Neutrophil (primary cell): ENCODE data around the gene PRELP.

Source experiments
- H3K27ac ChIP-seq: fragments of 200-600 bp; sonication (generic); 2 replicates; pipeline ENCODE4 v1.5.1; 2016; ENCODE audit warnings: mild to moderate bottlenecking, moderate library complexity
- H3K27me3 ChIP-seq: fragments of 200-600 bp; sonication (generic); 2 replicates; pipeline ENCODE4 v1.6.0; 2016; ENCODE audit warnings: mild to moderate bottlenecking
- H3K36me3 ChIP-seq: fragments of 200-600 bp; sonication (generic); 2 replicates; pipeline ENCODE4 v1.5.1; 2017
- H3K4me1 ChIP-seq, 2 experiments: fragments of 200-600 bp in 1 of 2; sonication (generic) in 1 of 2; 1 replicate in 1 of 2; 2 replicates in 1 of 2; pipeline versions ENCODE4 v1.5.1 to v1.6.1; 2013 to 2016; ENCODE audit warnings: low read depth in 1 of 2, low read length in 1 of 2, mild to moderate bottlenecking in 1 of 2, moderate library complexity in 1 of 2; ENCODE audit not compliant: control insufficient read depth in 1 of 2, insufficient read depth in 1 of 2
- H3K4me3 ChIP-seq, 2 experiments: fragments of 200-600 bp in 1 of 2; sonication (generic) in 1 of 2; 1 replicate in 1 of 2; 2 replicates in 1 of 2; pipeline ENCODE4 v1.5.1; 2013 to 2016; ENCODE audit warnings: low read depth in 1 of 2, low read length in 1 of 2, mild to moderate bottlenecking in 1 of 2, moderate library complexity in 1 of 2
- H3K9me3 ChIP-seq: fragments of 200-600 bp; sonication (generic); 2 replicates; pipeline ENCODE4 v1.5.1; 2016
- CTCF ChIP-seq: fragments of 200-600 bp; sonication (generic); IDR thresholded peaks from 2 replicates; pipeline ENCODE4 v1.5.1; 2016; ENCODE audit warnings: antibody characterized with exemption

PRELP gene

GRCh38 chr1:203454986-203455471, 20.6 kb upstream of the PRELP start:
- peaks cover 61% of the 10 kb centered on the region for H3K27me3 ChIP-seq
- H3K36me3 ChIP-seq = no peaks in the 10 kb centered on the region
- no peaks in the 10 kb centered on the region for H3K9me3 ChIP-seq
- TF ChIP-seq CTCF = no peak
- no peak overlapping the region for H3K27ac ChIP-seq
- H3K4me1 ChIP-seq = no peaks in the 10 kb centered on the region
- no peak overlapping the region for H3K4me3 ChIP-seq

DNA sequence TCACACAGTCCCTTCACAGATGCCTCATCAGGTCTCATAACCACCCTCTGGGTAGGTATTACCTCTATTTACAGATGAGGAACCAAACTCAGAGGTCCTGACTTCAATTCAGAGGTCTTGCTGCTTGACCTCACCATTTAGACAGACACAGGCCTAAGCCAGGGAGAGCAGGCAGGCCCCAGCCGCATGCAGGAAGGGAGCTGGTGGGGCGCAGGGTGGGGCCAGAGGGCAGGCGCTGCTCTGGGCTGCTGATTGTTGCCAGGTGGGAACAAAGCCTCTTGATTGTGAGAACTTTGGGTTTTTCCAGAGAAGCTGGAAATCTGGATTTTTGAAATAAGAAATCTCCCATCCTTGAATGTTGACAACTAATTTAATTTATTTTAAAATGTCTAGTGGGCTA, 19.9 kb upstream of the PRELP start:
- Histone ChIP-seq H3K9me3 (no peaks in the 10 kb centered on the region), H3K27ac (no peak overlapping the region), H3K4me1 (no peaks in the 10 kb centered on the region), H3K4me3 (no peak overlapping the region), H3K27me3 (peaks cover 59% of the 10 kb centered on the region), H3K36me3 (no peaks in the 10 kb centered on the region)
- no peak for TF ChIP-seq CTCF

DNA sequence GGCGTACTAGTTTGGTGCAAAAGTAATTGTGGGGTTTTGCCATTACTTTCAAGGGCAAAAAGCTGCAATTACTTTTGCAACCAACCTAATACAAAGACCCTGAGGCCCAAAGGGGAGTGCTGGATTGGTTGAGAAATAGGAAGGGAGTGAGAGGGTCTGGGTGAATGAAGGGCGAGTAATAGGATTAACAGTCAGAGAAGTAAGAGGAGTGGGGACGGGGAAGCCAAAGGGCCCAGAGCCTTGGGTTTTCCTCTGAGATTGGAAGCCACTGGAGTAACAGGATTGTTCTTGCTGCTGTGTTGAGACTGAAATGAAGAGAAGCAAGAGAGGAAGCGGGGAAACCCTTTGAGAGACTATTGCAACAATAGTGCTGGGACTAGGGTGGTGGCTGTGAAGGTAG, 19.0 kb upstream of the PRELP start:
- no peak overlapping the region for H3K4me3 ChIP-seq
- H3K9me3 ChIP-seq = no peaks in the 10 kb centered on the region
- no peak overlapping the region for H3K27ac ChIP-seq
- no peaks in the 10 kb centered on the region for H3K4me1 ChIP-seq
- H3K27me3 ChIP-seq = peaks cover 51% of the 10 kb centered on the region
- H3K36me3 ChIP-seq = no peaks in the 10 kb centered on the region
- TF ChIP-seq CTCF = no peak

DNA sequence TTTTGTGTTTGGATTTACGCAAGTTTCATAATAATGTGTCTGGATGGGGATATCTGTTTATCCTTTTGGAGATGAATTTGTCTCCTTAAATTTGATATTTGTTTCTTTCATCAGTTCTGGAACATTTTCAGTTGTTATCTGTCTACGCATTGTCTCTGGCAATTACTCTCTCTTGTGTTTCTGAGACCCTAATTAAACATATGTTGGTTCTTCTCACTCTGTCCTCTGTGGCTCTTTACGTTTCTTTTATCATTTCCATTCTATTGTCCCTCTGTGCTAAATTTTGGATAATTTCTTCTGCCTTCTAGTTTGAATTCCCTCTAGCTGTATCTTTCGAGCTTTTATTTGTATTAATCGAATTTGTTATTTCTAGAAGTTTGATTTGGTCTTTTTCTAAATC, 17.5 kb upstream of the PRELP start:
- no peaks in the 10 kb centered on the region for H3K4me1 ChIP-seq
- peaks cover 36% of the 10 kb centered on the region for H3K27me3 ChIP-seq
- H3K4me3 ChIP-seq = no peak overlapping the region
- no peaks in the 10 kb centered on the region for H3K9me3 ChIP-seq
- no peak for TF ChIP-seq CTCF
- H3K36me3 ChIP-seq = no peaks in the 10 kb centered on the region
- no peak overlapping the region for H3K27ac ChIP-seq

DNA sequence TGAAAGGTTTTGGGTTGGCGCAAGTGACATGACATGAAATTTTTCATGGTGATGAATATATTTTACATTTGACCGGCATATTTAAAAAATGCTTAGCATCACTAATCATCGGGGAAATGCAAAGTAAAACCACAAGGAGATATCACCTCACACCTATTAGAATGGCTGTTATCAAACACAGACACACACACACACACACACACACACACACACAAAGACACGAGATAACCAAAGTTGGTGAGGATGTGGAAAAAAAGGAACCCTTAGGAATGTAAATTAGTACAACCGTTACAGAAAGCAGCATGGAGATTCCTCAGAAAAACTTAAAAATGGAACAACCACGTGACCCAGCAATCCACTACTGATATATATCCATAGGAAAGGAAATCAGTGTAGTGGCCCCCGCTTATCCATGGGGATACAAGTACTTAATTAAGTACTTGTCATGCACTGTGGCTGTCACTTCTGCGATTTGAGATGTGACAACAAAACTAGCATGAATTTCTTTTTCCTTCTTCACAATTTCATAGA, 15.9 kb upstream of the PRELP start:
- Histone ChIP-seq H3K4me3 (no peak overlapping the region), H3K27me3 (peaks cover 29% of the 10 kb centered on the region), H3K27ac (no peak overlapping the region), H3K36me3 (no peaks in the 10 kb centered on the region), H3K4me1 (no peaks in the 10 kb centered on the region), H3K9me3 (no peaks in the 10 kb centered on the region)
- TF ChIP-seq CTCF = no peak

GRCh38 chr1:203461717-203462116, 13.9 kb upstream of the PRELP start:
- no peaks in the 10 kb centered on the region for H3K36me3 ChIP-seq

More at GRCh38 chr1:203461717-203462116, 13.9 kb upstream of the PRELP start:
- Histone ChIP-seq H3K27me3 (peaks cover 28% of the 10 kb centered on the region), H3K27ac (no peak overlapping the region), H3K4me3 (no peak overlapping the region), H3K9me3 (no peaks in the 10 kb centered on the region), H3K4me1 (no peaks in the 10 kb centered on the region)
- no peak for TF ChIP-seq CTCF
